K562 (cell line): ENCODE data around the gene BRCA1. TPM values are rescaled to one million over a fixed set of nuclear protein-coding genes. Genes with fewer than 3 reads are reported as not detected.

Experiments
- CBX3 ChIP-seq, 2 experiments: IDR thresholded peaks; 1 replicate in 1 of 2; 2 replicates in 1 of 2; pipeline ENCODE4 v1.6.1; 2012; ENCODE audit warnings: inconsistent platforms in 2 of 2, low read length in 2 of 2, borderline replicate concordance in 1 of 2, control low read depth in 1 of 2
- ELF2 ChIP-seq: fragments of 250-450 bp; sonication (Bioruptor Pico); IDR thresholded peaks from 2 replicates; pipeline ENCODE4 v1.5.0; 2021; ENCODE audit warnings: mild to moderate bottlenecking
- HDAC2 ChIP-seq: fragments of 450-650 bp; IDR thresholded peaks from 2 replicates; pipeline ENCODE4 v1.6.1; 2016; ENCODE audit warnings: mild to moderate bottlenecking
- HDGF ChIP-seq: fragments of 450-650 bp; IDR thresholded peaks from 2 replicates; pipeline ENCODE4 v1.6.1; 2016
- HEY1 ChIP-seq: fragments of 250-450 bp; sonication (Bioruptor Pico); IDR thresholded peaks from 2 replicates; pipeline ENCODE4 v1.5.0; 2020; ENCODE audit warnings: mild to moderate bottlenecking, moderate library complexity, borderline replicate concordance
- MED1 ChIP-seq: sonication (generic); formaldehyde crosslinking; IDR thresholded peaks from 2 replicates; pipeline ENCODE4 v1.8.1; 2023; ENCODE audit warnings: missing genetic modification reagents, borderline replicate concordance
- NUFIP1 ChIP-seq: fragments of 450-650 bp; IDR thresholded peaks from 2 replicates; pipeline ENCODE4 v1.6.1; 2018; ENCODE audit not compliant: partially characterized antibody
- POU5F1 ChIP-seq: fragments of 150-350 bp; IDR thresholded peaks from 2 replicates; pipeline ENCODE4 v1.6.1; 2014; ENCODE audit warnings: borderline replicate concordance, low read length, low read depth, mild to moderate bottlenecking; ENCODE audit not compliant: partially characterized antibody
- RBBP5 ChIP-seq: fragments of 200-600 bp; sonication (generic); IDR thresholded peaks from 2 replicates; pipeline ENCODE4 v1.6.1; 2012; ENCODE audit warnings: borderline replicate concordance, mild to moderate bottlenecking, low read length, control low read depth, inconsistent platforms; ENCODE audit not compliant: insufficient read depth, poor library complexity, severe bottlenecking
- ZNF707 ChIP-seq: fragments of 250-450 bp; sonication (Bioruptor Pico); conservative IDR thresholded peaks from 2 replicates; pipeline ENCODE4 v1.8.0; 2022; ENCODE audit warnings: inconsistent platforms, mild to moderate bottlenecking, moderate library complexity
- polyA plus RNA-seq, 8 experiments: library from polyadenylated mRNA; depleted of rRNA in 4 of 8; stranded (reverse) in 5 of 8; unstranded in 3 of 8; fragments of >200 nt; fragmentation: Nextera tagmentation in 2 of 8; fragmentation: Illumina TruSeq in 1 of 8; extraction: Ambion mirVana in 2 of 8; extraction: Trizol in 1 of 8; gene quantifications; 2 replicates each; pipeline versions ENCODE4 v1.2.1 to v1.2.3, GENCODE V29; 2011 to 2014; ENCODE audit warnings: inconsistent platforms in 1 of 8, missing spikeins in 1 of 8
- total RNA-seq, 7 experiments: library from RNA; depleted of rRNA in 6 of 7; stranded (reverse); fragments of >200 nt in 6 of 7; fragmentation: Illumina TruSeq in 2 of 7; extraction: Trizol in 2 of 7; gene quantifications; 2 replicates each; pipeline versions ENCODE4 v1.2.1 to v1.2.3, GENCODE V29; 2011 to 2021; ENCODE audit warnings: low replicate concordance in 1 of 7
- TF ChIP-seq, protein P1 (sequence below): sonication (generic); formaldehyde crosslinking; IDR thresholded peaks from 2 replicates; pipeline ENCODE4 v1.8.0; 2022; ENCODE audit warnings: missing genetic modification reagents, mild to moderate bottlenecking, borderline replicate concordance
- TF ChIP-seq, protein P2 (sequence below): sonication (generic); formaldehyde crosslinking; IDR thresholded peaks from 2 replicates; pipeline ENCODE4 v1.8.1; 2023; ENCODE audit warnings: mild to moderate bottlenecking, missing genetic modification reagents
- TF ChIP-seq, protein P3 (sequence below): sonication (generic); formaldehyde crosslinking; IDR thresholded peaks from 2 replicates; pipeline ENCODE4 v1.8.0; 2023; ENCODE audit warnings: mild to moderate bottlenecking, missing genetic modification reagents
- TF ChIP-seq, protein P4 (sequence below): fragments of 450-650 bp; conservative IDR thresholded peaks from 2 replicates; pipeline ENCODE4 v1.6.1; 2016; ENCODE audit warnings: missing genetic modification characterization, low read depth, mild to moderate bottlenecking, missing compliant biosample characterization, moderate library complexity

BRCA1 gene
- total and polyA plus RNA-seq, 9 of the 15 experiments (the other 6 are each of a cell fraction or from before 2014, with no cell fraction given) = 25.9 to 95.3 (median 62.3) TPM

DNA sequence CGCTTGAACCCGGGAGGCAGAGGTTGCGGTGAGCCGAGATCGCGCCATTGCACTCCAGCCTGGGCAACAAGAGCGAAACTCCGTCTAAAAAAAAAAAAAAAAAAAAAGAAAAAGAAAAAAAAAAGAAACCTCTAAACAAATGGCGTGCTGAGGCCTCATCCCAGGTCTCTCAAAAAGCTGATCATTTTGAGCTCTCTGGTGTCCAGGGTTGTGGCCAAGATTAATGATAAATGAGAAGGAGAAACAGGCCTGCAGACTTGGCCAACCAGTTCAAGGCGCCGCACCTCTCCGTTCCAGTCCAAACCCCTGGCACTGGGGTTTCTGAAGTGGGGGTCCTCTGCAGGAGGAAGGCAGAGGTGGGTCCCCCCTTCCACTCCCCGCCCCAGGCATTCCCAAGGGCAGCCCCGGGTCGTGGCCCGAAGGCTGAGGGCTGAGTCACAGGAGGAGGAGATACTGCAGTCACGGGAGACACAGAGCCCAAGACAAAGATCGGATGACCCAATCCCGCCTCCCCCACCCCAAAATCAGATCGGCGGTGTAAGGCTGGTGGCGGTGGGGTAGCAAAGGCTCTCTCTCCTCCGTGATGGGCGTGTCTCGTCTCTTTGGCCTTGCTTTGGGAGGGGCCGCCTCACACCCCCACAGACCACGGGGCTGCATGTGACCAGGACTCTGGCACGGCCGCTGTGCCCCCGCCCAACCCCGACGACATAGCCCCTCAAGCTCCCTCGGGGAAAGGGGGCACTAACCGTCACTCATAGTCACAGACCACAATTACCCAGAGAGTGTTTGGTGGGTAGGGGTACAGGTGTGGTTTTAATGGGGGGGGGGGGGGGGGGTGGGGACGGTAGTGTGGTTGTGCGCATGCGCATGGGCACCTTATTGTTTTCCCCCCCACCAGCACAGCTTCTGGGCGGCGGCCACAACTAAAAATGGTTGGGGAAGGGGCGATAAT is 104.1 kb downstream of the BRCA1 start (continued):
- TF ChIP-seq, protein P1, sequence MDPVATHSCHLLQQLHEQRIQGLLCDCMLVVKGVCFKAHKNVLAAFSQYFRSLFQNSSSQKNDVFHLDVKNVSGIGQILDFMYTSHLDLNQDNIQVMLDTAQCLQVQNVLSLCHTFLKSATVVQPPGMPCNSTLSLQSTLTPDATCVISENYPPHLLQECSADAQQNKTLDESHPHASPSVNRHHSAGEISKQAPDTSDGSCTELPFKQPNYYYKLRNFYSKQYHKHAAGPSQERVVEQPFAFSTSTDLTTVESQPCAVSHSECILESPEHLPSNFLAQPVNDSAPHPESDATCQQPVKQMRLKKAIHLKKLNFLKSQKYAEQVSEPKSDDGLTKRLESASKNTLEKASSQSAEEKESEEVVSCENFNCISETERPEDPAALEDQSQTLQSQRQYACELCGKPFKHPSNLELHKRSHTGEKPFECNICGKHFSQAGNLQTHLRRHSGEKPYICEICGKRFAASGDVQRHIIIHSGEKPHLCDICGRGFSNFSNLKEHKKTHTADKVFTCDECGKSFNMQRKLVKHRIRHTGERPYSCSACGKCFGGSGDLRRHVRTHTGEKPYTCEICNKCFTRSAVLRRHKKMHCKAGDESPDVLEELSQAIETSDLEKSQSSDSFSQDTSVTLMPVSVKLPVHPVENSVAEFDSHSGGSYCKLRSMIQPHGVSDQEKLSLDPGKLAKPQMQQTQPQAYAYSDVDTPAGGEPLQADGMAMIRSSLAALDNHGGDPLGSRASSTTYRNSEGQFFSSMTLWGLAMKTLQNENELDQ (CRISPR knock-in tag) = no peak
- no peak for TF ChIP-seq ZNF707 (CRISPR knock-in tag)
- TF ChIP-seq, protein P2, sequence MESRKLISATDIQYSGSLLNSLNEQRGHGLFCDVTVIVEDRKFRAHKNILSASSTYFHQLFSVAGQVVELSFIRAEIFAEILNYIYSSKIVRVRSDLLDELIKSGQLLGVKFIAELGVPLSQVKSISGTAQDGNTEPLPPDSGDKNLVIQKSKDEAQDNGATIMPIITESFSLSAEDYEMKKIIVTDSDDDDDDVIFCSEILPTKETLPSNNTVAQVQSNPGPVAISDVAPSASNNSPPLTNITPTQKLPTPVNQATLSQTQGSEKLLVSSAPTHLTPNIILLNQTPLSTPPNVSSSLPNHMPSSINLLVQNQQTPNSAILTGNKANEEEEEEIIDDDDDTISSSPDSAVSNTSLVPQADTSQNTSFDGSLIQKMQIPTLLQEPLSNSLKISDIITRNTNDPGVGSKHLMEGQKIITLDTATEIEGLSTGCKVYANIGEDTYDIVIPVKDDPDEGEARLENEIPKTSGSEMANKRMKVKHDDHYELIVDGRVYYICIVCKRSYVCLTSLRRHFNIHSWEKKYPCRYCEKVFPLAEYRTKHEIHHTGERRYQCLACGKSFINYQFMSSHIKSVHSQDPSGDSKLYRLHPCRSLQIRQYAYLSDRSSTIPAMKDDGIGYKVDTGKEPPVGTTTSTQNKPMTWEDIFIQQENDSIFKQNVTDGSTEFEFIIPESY (CRISPR knock-in tag) = 0 out of 2 replicates have a peak, but pooled peaks have one; percentile 25
- TF ChIP-seq POU5F1 = no peak
- TF ChIP-seq HDGF = no peak
- TF ChIP-seq MED1 = no peak
- TF ChIP-seq HDAC2 = peak; percentile 92
- no peak for TF ChIP-seq HEY1 (CRISPR knock-in tag)
- no peak for TF ChIP-seq CBX3 (IDR thresholded peaks at IDR 0.05; ENCODE audit: borderline replicate concordance in 1 of 2, low read length in 2 of 2)
- TF ChIP-seq, protein P3, sequence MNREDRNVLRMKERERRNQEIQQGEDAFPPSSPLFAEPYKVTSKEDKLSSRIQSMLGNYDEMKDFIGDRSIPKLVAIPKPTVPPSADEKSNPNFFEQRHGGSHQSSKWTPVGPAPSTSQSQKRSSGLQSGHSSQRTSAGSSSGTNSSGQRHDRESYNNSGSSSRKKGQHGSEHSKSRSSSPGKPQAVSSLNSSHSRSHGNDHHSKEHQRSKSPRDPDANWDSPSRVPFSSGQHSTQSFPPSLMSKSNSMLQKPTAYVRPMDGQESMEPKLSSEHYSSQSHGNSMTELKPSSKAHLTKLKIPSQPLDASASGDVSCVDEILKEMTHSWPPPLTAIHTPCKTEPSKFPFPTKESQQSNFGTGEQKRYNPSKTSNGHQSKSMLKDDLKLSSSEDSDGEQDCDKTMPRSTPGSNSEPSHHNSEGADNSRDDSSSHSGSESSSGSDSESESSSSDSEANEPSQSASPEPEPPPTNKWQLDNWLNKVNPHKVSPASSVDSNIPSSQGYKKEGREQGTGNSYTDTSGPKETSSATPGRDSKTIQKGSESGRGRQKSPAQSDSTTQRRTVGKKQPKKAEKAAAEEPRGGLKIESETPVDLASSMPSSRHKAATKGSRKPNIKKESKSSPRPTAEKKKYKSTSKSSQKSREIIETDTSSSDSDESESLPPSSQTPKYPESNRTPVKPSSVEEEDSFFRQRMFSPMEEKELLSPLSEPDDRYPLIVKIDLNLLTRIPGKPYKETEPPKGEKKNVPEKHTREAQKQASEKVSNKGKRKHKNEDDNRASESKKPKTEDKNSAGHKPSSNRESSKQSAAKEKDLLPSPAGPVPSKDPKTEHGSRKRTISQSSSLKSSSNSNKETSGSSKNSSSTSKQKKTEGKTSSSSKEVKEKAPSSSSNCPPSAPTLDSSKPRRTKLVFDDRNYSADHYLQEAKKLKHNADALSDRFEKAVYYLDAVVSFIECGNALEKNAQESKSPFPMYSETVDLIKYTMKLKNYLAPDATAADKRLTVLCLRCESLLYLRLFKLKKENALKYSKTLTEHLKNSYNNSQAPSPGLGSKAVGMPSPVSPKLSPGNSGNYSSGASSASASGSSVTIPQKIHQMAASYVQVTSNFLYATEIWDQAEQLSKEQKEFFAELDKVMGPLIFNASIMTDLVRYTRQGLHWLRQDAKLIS = peak; percentile 12; the same call in 1 of the 2 replicates
- TF ChIP-seq ELF2 (CRISPR knock-in tag) = no peak; the same call in 1 of the 2 replicates
- no peak for TF ChIP-seq NUFIP1
- TF ChIP-seq, protein P4, sequence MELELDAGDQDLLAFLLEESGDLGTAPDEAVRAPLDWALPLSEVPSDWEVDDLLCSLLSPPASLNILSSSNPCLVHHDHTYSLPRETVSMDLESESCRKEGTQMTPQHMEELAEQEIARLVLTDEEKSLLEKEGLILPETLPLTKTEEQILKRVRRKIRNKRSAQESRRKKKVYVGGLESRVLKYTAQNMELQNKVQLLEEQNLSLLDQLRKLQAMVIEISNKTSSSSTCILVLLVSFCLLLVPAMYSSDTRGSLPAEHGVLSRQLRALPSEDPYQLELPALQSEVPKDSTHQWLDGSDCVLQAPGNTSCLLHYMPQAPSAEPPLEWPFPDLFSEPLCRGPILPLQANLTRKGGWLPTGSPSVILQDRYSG (tag) = no peak
- peak; percentile 8 for TF ChIP-seq RBBP5
